IMR-90 (cell line): ENCODE data around the gene TMTC1. TPM values are rescaled to one million over a fixed set of nuclear protein-coding genes. Genes with fewer than 3 reads are reported as not detected.

Source experiments
- ATAC-seq: fragments of 200-7000 bp; cut with Tn5 transposase; 2 replicates; pipeline ENCODE4 v1.9.1; 2020; ENCODE audit warnings: low read depth, mild to moderate bottlenecking, moderate library complexity
- BruUV-seq: library from RNA; stranded (reverse); fragments of 400-500 nt; replicated peaks from 2 replicates; lab custom pipeline; 2021; lab: Mats Ljungman, UMichigan
- CTCF ChIA-PET: fragments of 300-600 bp; formaldehyde crosslinking; extraction: SDS; loops from one replicate; lab custom pipeline; 2021; ENCODE audit warnings: antibody characterized with exemption; lab: Yijun Ruan, JAX
- POLR2A ChIA-PET: fragments of 300-600 bp; sonication (Branson Sonifier 250); formaldehyde crosslinking; loops from one replicate; lab custom pipeline; 2022; ENCODE audit warnings: antibody characterized with exemption; ENCODE audit not compliant: unreplicated experiment; lab: Charles Lee
- DNase-seq: peaks from one replicate; pipeline ENCODE4 v3.0.0; 2013
- H2AFZ ChIP-seq: replicated peaks from 2 replicates; pipeline ENCODE3; 2013; ENCODE audit warnings: low read length, mild to moderate bottlenecking; ENCODE audit not compliant: poor library complexity
- H2AK5ac ChIP-seq: 2 replicates; pipeline ENCODE4 v1.6.1; 2013; ENCODE audit warnings: low read depth, low read length, inconsistent platforms
- H2AK9ac ChIP-seq: replicated peaks from 2 replicates; pipeline ENCODE3; 2013; ENCODE audit warnings: mild to moderate bottlenecking, low read depth, low read length, moderate library complexity; ENCODE audit not compliant: poor library complexity
- H2BK120ac ChIP-seq: 2 replicates; pipeline ENCODE4 v1.6.1; 2013; ENCODE audit warnings: low read depth, low read length, inconsistent platforms
- H2BK15ac ChIP-seq: 3 replicates; pipeline ENCODE4 v1.6.1; 2013; ENCODE audit warnings: low read depth, low read length, inconsistent platforms
- H2BK20ac ChIP-seq: 2 replicates; pipeline ENCODE4 v1.6.1; 2013; ENCODE audit warnings: low read depth, mild to moderate bottlenecking, inconsistent platforms, low read length, moderate library complexity
- H2BK5ac ChIP-seq: 2 replicates; pipeline ENCODE4 v1.6.1; 2013; ENCODE audit warnings: mild to moderate bottlenecking, low read depth, low read length, inconsistent platforms; ENCODE audit not compliant: poor library complexity, severe bottlenecking
- H3K14ac ChIP-seq: replicated peaks from 2 replicates; pipeline ENCODE4 v1.6.1; 2013; ENCODE audit warnings: low read depth, low read length, inconsistent platforms
- H3K18ac ChIP-seq: 2 replicates; pipeline ENCODE4 v1.6.1; 2013; ENCODE audit warnings: low read depth, low read length, control low read depth
- H3K23ac ChIP-seq: 2 replicates; pipeline ENCODE4 v1.6.1; 2013; ENCODE audit warnings: low read depth, low read length, inconsistent platforms
- H3K27ac ChIP-seq: 2 replicates; pipeline ENCODE4 v1.5.1; 2013; ENCODE audit warnings: mild to moderate bottlenecking, control low read depth, low read length; ENCODE audit not compliant: insufficient read depth
- H3K27me3 ChIP-seq: 2 replicates; pipeline ENCODE4 v1.6.1; 2013; ENCODE audit warnings: low read length; ENCODE audit not compliant: control insufficient read depth, insufficient read depth
- H3K36me3 ChIP-seq: 2 replicates; pipeline ENCODE4 v1.6.1; 2013; ENCODE audit warnings: low read length, mixed read lengths; ENCODE audit not compliant: control insufficient read depth, insufficient read depth
- H3K4ac ChIP-seq: 2 replicates; pipeline ENCODE4 v1.6.1; 2013; ENCODE audit warnings: low read depth, low read length, inconsistent platforms
- H3K4me1 ChIP-seq: 2 replicates; pipeline ENCODE4 v1.6.1; 2013; ENCODE audit warnings: low read length, mixed read lengths; ENCODE audit not compliant: control insufficient read depth, insufficient read depth
- H3K4me2 ChIP-seq: 2 replicates; pipeline ENCODE4 v1.6.1; 2013; ENCODE audit warnings: low read depth, mild to moderate bottlenecking, control low read depth, low read length, moderate library complexity
- H3K4me3 ChIP-seq: 2 replicates; pipeline ENCODE4 v1.5.1; 2013; ENCODE audit warnings: low read depth, mild to moderate bottlenecking, control low read depth, low read length, moderate library complexity; ENCODE audit not compliant: insufficient read depth
- H3K56ac ChIP-seq: 2 replicates; pipeline ENCODE4 v1.6.1; 2013; ENCODE audit warnings: low read length, inconsistent platforms; ENCODE audit not compliant: insufficient read depth; ENCODE audit errors: extremely low read depth
- H3K79me1 ChIP-seq, 2 experiments: 2 replicates each; pipeline ENCODE4 v1.6.1; 2013; ENCODE audit warnings: low read length in 2 of 2, inconsistent platforms in 1 of 2, low read depth in 1 of 2
- H3K9ac ChIP-seq: 2 replicates; pipeline ENCODE4 v1.6.1; 2013; ENCODE audit warnings: low read depth, low read length, control low read depth
- H3K9me1 ChIP-seq: 2 replicates; pipeline ENCODE4 v1.6.1; 2013; ENCODE audit warnings: low read length, inconsistent platforms; ENCODE audit not compliant: insufficient read depth
- H3K9me3 ChIP-seq: 2 replicates; pipeline ENCODE4 v1.6.1; 2013; ENCODE audit warnings: low read length; ENCODE audit not compliant: control insufficient read depth, insufficient read depth
- H4K20me1 ChIP-seq: 2 replicates; pipeline ENCODE4 v1.6.1; 2013; ENCODE audit warnings: low read length, inconsistent platforms; ENCODE audit not compliant: insufficient read depth
- H4K5ac ChIP-seq: 2 replicates; pipeline ENCODE4 v1.6.1; 2013; ENCODE audit warnings: mild to moderate bottlenecking, low read depth, low read length, control low read depth
- H4K8ac ChIP-seq, 2 experiments: 2 replicates each; pipeline ENCODE4 v1.6.1; 2013; ENCODE audit warnings: low read depth in 2 of 2, low read length in 2 of 2, control low read depth in 1 of 2, inconsistent platforms in 1 of 2
- H4K91ac ChIP-seq: 2 replicates; pipeline ENCODE4 v1.6.1; 2013; ENCODE audit warnings: low read depth, low read length, inconsistent platforms; ENCODE audit not compliant: insufficient read depth
- MAZ ChIP-seq: IDR thresholded peaks from 2 replicates; pipeline ENCODE4 v1.6.1; 2012; ENCODE audit warnings: low read depth, mild to moderate bottlenecking, low read length, improper control_type of control experiment, moderate library complexity, borderline replicate concordance
- MXI1 ChIP-seq: IDR thresholded peaks from 2 replicates; pipeline ENCODE4 v1.6.1; 2012; ENCODE audit warnings: low read depth, mild to moderate bottlenecking, low read length, moderate library complexity, borderline replicate concordance
- WGBS, 2 experiments: methylation state at CpG; one replicate each; pipeline versions ENCODE4 v1.1.5 to v1.1.7; 2013; ENCODE audit warnings: missing lambda C conversion rate in 2 of 2; ENCODE audit not compliant: insufficient read length in 1 of 2; ENCODE audit errors: extremely low coverage in 2 of 2; 5-methylcytosine and 5-hydroxymethylcytosine counted together
- dilution Hi-C: fragments of 300-500 bp; cut with HindIII; formaldehyde crosslinking; loops from one replicate; pipeline ENCODE4 v1.14.3; 2018; ENCODE audit warnings: low sequenced_read_pairs; ENCODE audit not compliant: unreplicated experiment
- in situ Hi-C: fragments of 300-500 bp; cut with MboI; formaldehyde crosslinking; loops from 3 replicates; pipeline ENCODE4 v1.14.3; 2019; ENCODE audit warnings: low sequenced_read_pairs, inconsistent platforms, mixed read lengths
- intact Hi-C: fragments of 100-400 bp; cut with micrococcal nuclease; formaldehyde crosslinking; loops from 2 replicates; pipeline ENCODE4 v1.10.0; 2022
- polyA plus RNA-seq, 3 experiments: library from polyadenylated mRNA; depleted of rRNA; stranded (reverse); fragments of >200 nt; gene quantifications; 2 replicates each; pipeline ENCODE4 v1.2.3, GENCODE V29; 2012; ENCODE audit warnings: low replicate concordance in 1 of 3
- total RNA-seq: library from RNA; depleted of rRNA; stranded (reverse); fragments of >200 nt; gene quantifications from 2 replicates; pipeline ENCODE4 v1.2.3, GENCODE V29; 2012

The TMTC1 gene
- total and polyA plus RNA-seq, 2 of the 4 experiments (the other 2 are of a cell fraction), result 12.5 to 36.4 TPM

- no TSS peak for BruUV-seq
- POLR2A ChIA-PET, result interaction anchor here (0.6 kb wide), 1 partner anchor 9 kb away, joined by 4 read pairs; no protein-coding TSS in a partner anchor
These were observed 193.9 kb downstream of the TMTC1 start for GRCh38 chr12:29589851-29590250.

More at GRCh38 chr12:29589851-29590250, 193.9 kb downstream of the TMTC1 start:
- peak overlapping the region; percentile 42; the same call in 1 of the 2 replicates for H4K91ac ChIP-seq
- no peak overlapping the region for H2AFZ ChIP-seq
- TF ChIP-seq MAZ, result no peak
- peak; percentile 30; the same call in 1 of the 2 replicates for TF ChIP-seq MXI1
- H3K4me3 ChIP-seq, result no peak overlapping the region
- no peak overlapping the region for H2BK20ac ChIP-seq
- H3K9me3 ChIP-seq, result no peaks in the 10 kb centered on the region
- dilution Hi-C loops (no loop called here), in situ Hi-C loops (no loop called here), intact Hi-C loops (no loop called here)
- peak overlapping the region; percentile 53; the same call in 1 of the 2 replicates for H3K14ac ChIP-seq
- DNase-seq (peak; percentile 67), ATAC-seq (peak; percentile 60)
- H3K23ac ChIP-seq, result no peak overlapping the region
- CTCF ChIA-PET, result no interaction called here
- peaks cover 0 to 9% of the 10 kb centered on the region in 2 experiments; a peak in 1 of 4 replicates for H3K79me1 ChIP-seq
- H3K27ac ChIP-seq, result peak overlapping the region; percentile 80; the same call in 1 of the 2 replicates
- H4K5ac ChIP-seq, result no peak overlapping the region; the same call in 1 of the 2 replicates
- WGBS, 2 experiments, result no CpG with 5 or more reads among the region's 2 CpGs
- peak overlapping the region; percentile 68; the same call in 1 of the 2 replicates for H3K18ac ChIP-seq
- no peak overlapping the region for H2BK15ac ChIP-seq
- H3K27me3 ChIP-seq, result no peaks in the 10 kb centered on the region
- no peak overlapping the region; the same call in 1 of the 2 replicates for H3K9ac ChIP-seq
- H4K8ac ChIP-seq, result peak overlapping the region; percentile 12 to 60; a peak in 1 of 4 replicates
- no peak overlapping the region for H3K56ac ChIP-seq
- 0 out of 2 replicates have a peak, but pooled peaks cover 4% of the 10 kb centered on the region for H4K20me1 ChIP-seq
- H2AK9ac ChIP-seq, result no peak overlapping the region
- peaks cover 4% of the 10 kb centered on the region; the same call in 1 of the 2 replicates for H3K9me1 ChIP-seq
- H3K36me3 ChIP-seq, result no peaks in the 10 kb centered on the region; the same call in 1 of the 2 replicates
- peaks cover 8% of the 10 kb centered on the region for H3K4me1 ChIP-seq
- no peak overlapping the region for H2AK5ac ChIP-seq
- H3K4ac ChIP-seq, result peak overlapping the region; percentile 66; the same call in 1 of the 2 replicates
- no peak overlapping the region; the same call in 1 of the 2 replicates for H3K4me2 ChIP-seq
- no peak overlapping the region; the same call in 1 of the 2 replicates for H2BK120ac ChIP-seq
- peak overlapping the region; percentile 69 for H2BK5ac ChIP-seq
